OCI-LY3 (cell line): ENCODE data around the gene MGRN1.

Source experiments
- CTCF ChIP-seq: fragments of 200-600, 300-600 bp; sonication (generic); IDR thresholded peaks from 2 replicates; pipeline ENCODE4 v1.5.1; 2014; ENCODE audit warnings: antibody characterized with exemption, low read length, low read depth
- EZH2phosphoT487 ChIP-seq: fragments of 200-600 bp; shearing (Covaris generic); IDR thresholded peaks from 2 replicates; pipeline ENCODE4 v1.6.1; 2018; ENCODE audit warnings: antibody characterized with exemption, mixed run types, low read depth

- TF ChIP-seq CTCF (no peak), EZH2phosphoT487 (no peak)
Observed at GRCh38 chr16:4726616-4727015, 102.0 kb downstream of the MGRN1 start.
